ENCODE measurements around the gene USP26.

DNA sequence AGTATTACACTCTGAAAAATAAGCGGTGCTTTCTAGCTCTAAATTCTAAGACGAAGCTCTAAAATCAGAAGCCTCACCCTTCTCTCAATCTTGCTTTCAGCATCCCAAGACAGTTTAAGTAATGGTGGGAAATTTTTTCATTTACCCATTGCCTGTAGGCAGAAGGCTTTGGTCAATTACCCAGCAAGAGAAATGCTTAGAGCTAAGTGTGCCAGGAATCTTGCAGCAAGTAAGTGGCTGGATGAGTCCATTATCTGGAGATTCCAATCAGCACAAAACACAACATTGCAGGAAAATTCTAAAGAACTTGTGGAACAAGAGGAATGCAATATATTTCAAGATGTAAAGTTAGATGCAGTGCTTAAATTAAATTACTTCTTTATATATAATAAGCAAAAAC lies 28.4 kb downstream of the USP26 start:
- TF ChIP-seq, protein P1, sequence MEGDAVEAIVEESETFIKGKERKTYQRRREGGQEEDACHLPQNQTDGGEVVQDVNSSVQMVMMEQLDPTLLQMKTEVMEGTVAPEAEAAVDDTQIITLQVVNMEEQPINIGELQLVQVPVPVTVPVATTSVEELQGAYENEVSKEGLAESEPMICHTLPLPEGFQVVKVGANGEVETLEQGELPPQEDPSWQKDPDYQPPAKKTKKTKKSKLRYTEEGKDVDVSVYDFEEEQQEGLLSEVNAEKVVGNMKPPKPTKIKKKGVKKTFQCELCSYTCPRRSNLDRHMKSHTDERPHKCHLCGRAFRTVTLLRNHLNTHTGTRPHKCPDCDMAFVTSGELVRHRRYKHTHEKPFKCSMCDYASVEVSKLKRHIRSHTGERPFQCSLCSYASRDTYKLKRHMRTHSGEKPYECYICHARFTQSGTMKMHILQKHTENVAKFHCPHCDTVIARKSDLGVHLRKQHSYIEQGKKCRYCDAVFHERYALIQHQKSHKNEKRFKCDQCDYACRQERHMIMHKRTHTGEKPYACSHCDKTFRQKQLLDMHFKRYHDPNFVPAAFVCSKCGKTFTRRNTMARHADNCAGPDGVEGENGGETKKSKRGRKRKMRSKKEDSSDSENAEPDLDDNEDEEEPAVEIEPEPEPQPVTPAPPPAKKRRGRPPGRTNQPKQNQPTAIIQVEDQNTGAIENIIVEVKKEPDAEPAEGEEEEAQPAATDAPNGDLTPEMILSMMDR (conservative IDR thresholded peaks at IDR 0.05; ENCODE audit: low read depth, low read length) = no peak
- no peak for TF ChIP-seq EZH2 (IDR thresholded peaks at IDR 0.05; ENCODE audit: low read length, unreplicated experiment)
- TF ChIP-seq EZH2phosphoT487 (IDR thresholded peaks at IDR 0.05; ENCODE audit: borderline replicate concordance, low read length) = no peak
